Endothelial cell of umbilical vein (primary cell): Measurements from ENCODE around the gene MEOX1. TPM values are rescaled to one million over a fixed set of nuclear protein-coding genes. Genes with fewer than 3 reads are reported as not detected.

ENCODE experiments used
- BruUV-seq: library from RNA; stranded (reverse); fragments of 400-500 nt; replicated peaks from 2 replicates; lab custom pipeline; 2021; lab: Mats Ljungman, UMichigan
- CTCF ChIA-PET: fragments of 300-600, 350-600 bp; sonication (Branson Sonifier 250); formaldehyde crosslinking; loops from one replicate; lab custom pipeline; 2021; ENCODE audit warnings: antibody characterized with exemption, inconsistent platforms; lab: Charles Lee
- POLR2A ChIA-PET: fragments of 300-600, 350-600 bp; sonication (Branson Sonifier 250); formaldehyde crosslinking; loops from one replicate; lab custom pipeline; 2021; ENCODE audit warnings: antibody characterized with exemption, inconsistent platforms; lab: Charles Lee
- DNase-seq: peaks from one replicate; pipeline ENCODE4 v3.0.0-alpha.2; 2011; ENCODE audit warnings: low read depth, low spot score
- FAIRE-seq: peaks from 2 replicates; lab custom pipeline; 2011; peaks lifted over from hg19 to GRCh38; lab: Jason Lieb, UNC
- H2AFZ ChIP-seq: 2 replicates; pipeline ENCODE4 v1.6.0; 2012; ENCODE audit warnings: low read depth, low read length, control low read depth, inconsistent platforms
- H3K27ac ChIP-seq: 2 replicates; pipeline ENCODE4 v1.5.1; 2011; ENCODE audit warnings: low read depth, mild to moderate bottlenecking, control low read depth, low read length, moderate library complexity; ENCODE audit not compliant: insufficient read depth
- H3K27me3 ChIP-seq, 2 experiments: 2 replicates each; pipeline versions ENCODE4 v1.6.0 to v1.6.1; 2011; ENCODE audit warnings: low read length in 2 of 2, mixed read lengths in 1 of 2; ENCODE audit not compliant: control insufficient read depth in 2 of 2, insufficient read depth in 2 of 2
- H3K36me3 ChIP-seq, 2 experiments: 2 replicates in 1 of 2; 3 replicates in 1 of 2; pipeline ENCODE4 v1.5.1; 2011; ENCODE audit warnings: low read length in 2 of 2, mild to moderate bottlenecking in 1 of 2, moderate library complexity in 1 of 2; ENCODE audit not compliant: control insufficient read depth in 2 of 2, insufficient read depth in 2 of 2; ENCODE audit errors: extremely low read depth in 1 of 2
- H3K4me1 ChIP-seq: 3 replicates; pipeline ENCODE4 v1.5.1; 2011; ENCODE audit warnings: mild to moderate bottlenecking, low read length; ENCODE audit not compliant: control insufficient read depth, insufficient read depth; ENCODE audit errors: extremely low read depth
- H3K4me2 ChIP-seq: 2 replicates; pipeline ENCODE4 v1.6.1; 2011; ENCODE audit warnings: low read length, control low read depth, mixed read lengths; ENCODE audit not compliant: insufficient read depth
- H3K4me3 ChIP-seq, 3 experiments: fragments of 200-600 bp in 1 of 3; sonication (generic), shearing (Covaris generic) in 1 of 3; replicated peaks in 1 of 3; 2 replicates each; pipeline ENCODE4 v1.5.1; 2011 to 2016; ENCODE audit warnings: control low read depth in 3 of 3, low read length in 3 of 3, mild to moderate bottlenecking in 2 of 3, inconsistent platforms in 1 of 3, low read depth in 1 of 3, moderate library complexity in 1 of 3; ENCODE audit not compliant: insufficient read depth in 1 of 3
- H3K79me2 ChIP-seq: 2 replicates; pipeline ENCODE4 v1.6.0; 2012; ENCODE audit warnings: low read length, inconsistent platforms; ENCODE audit not compliant: control insufficient read depth, insufficient read depth
- H3K9ac ChIP-seq: replicated peaks from 2 replicates; pipeline ENCODE3; 2011; ENCODE audit warnings: low read length, control low read depth; ENCODE audit not compliant: insufficient read depth; ENCODE audit errors: extremely low read depth
- H3K9me1 ChIP-seq: replicated peaks from 3 replicates; pipeline ENCODE4 v1.6.0; 2011; ENCODE audit warnings: mild to moderate bottlenecking, low read length; ENCODE audit not compliant: control insufficient read depth, insufficient read depth; ENCODE audit errors: extremely low read depth
- H3K9me3 ChIP-seq: replicated peaks from 2 replicates; pipeline ENCODE4 v1.5.1; 2012; ENCODE audit warnings: low read length, inconsistent platforms; ENCODE audit not compliant: control insufficient read depth, insufficient read depth
- H4K20me1 ChIP-seq: replicated peaks from 2 replicates; pipeline ENCODE3; 2011; ENCODE audit warnings: mild to moderate bottlenecking, low read length; ENCODE audit not compliant: control insufficient read depth, insufficient read depth; ENCODE audit errors: extremely low read depth
- CTCF ChIP-seq, 2 donors: IDR thresholded peaks; 1 replicate in 1 of 2; 2 replicates in 1 of 2; pipeline ENCODE4 v1.5.1; 2011; ENCODE audit warnings: low read length in 2 of 2, mild to moderate bottlenecking in 2 of 2, moderate library complexity in 2 of 2, control low read depth in 1 of 2, inconsistent platforms in 1 of 2, low read depth in 1 of 2; ENCODE audit not compliant: insufficient read depth in 1 of 2; ENCODE audit errors: extremely low read depth in 1 of 2
- FOS ChIP-seq: IDR thresholded peaks from 2 replicates; pipeline ENCODE4 v1.6.1; 2011; ENCODE audit warnings: mild to moderate bottlenecking, low read length, moderate library complexity, borderline replicate concordance; ENCODE audit not compliant: insufficient read depth
- GATA2 ChIP-seq: IDR thresholded peaks from 2 replicates; pipeline ENCODE4 v1.7.0; 2011; ENCODE audit warnings: low read depth, mild to moderate bottlenecking, moderate library complexity, mixed read lengths, low read length; ENCODE audit not compliant: insufficient read length, insufficient read depth
- JUN ChIP-seq: IDR thresholded peaks from 2 replicates; pipeline ENCODE4 v1.6.1; 2011; ENCODE audit warnings: borderline replicate concordance, low read depth; ENCODE audit not compliant: insufficient read length, insufficient read depth
- MAX ChIP-seq: IDR thresholded peaks from 2 replicates; pipeline ENCODE4 v1.6.1; 2011; ENCODE audit not compliant: insufficient read depth, insufficient read length
- MYC ChIP-seq: IDR thresholded peaks from one replicate; pipeline ENCODE4 v1.6.1; 2011; ENCODE audit warnings: mild to moderate bottlenecking, low read depth, low read length
- POLR2A ChIP-seq: IDR thresholded peaks from 2 replicates; pipeline ENCODE4 v1.6.1; 2012; ENCODE audit warnings: low read depth, mild to moderate bottlenecking, control low read depth, low read length
- POLR2AphosphoS5 ChIP-seq: IDR thresholded peaks from 2 replicates; pipeline ENCODE4 v1.6.1; 2012; ENCODE audit warnings: low read depth, mild to moderate bottlenecking, control low read depth, low read length, moderate library complexity; ENCODE audit not compliant: insufficient read depth
- dilution Hi-C: fragments of 300-500 bp; cut with MboI; formaldehyde crosslinking; loops from one replicate; pipeline ENCODE4 v1.15.0; 2019; ENCODE audit warnings: low sequenced_read_pairs; ENCODE audit not compliant: extremely low pct_ligation_motif_present
- intact Hi-C: fragments of 100-400 bp; cut with micrococcal nuclease; formaldehyde crosslinking; loops from one replicate; pipeline ENCODE4 v1.10.0; 2022
- polyA plus RNA-seq, 4 experiments: library from polyadenylated mRNA; depleted of rRNA in 3 of 4; stranded (reverse) in 3 of 4; unstranded in 1 of 4; fragments of >200 nt; gene quantifications; 2 replicates each; pipeline versions ENCODE4 v1.2.1 to v1.2.3, GENCODE V29; 2011 to 2012; ENCODE audit warnings: missing spikeins in 1 of 4
- total RNA-seq: library from RNA; stranded (reverse); gene quantifications from 2 replicates; pipeline ENCODE4 v1.2.3, GENCODE V29; 2021

MEOX1 gene
- total and polyA plus RNA-seq, 2 donors (not counting 3 experiments of a cell fraction or from before 2014, with no cell fraction given), result 0.06 TPM; not detected in 1

- no peaks in the 10 kb centered on the region for H3K9me3 ChIP-seq
- intact Hi-C loops, result loop anchor here (1.0 to 2.0 kb wide), 3 partner anchors 26 to 153 kb away; partner anchors contain the start of gene CD300LG
- H3K79me2 ChIP-seq, result no peaks in the 10 kb centered on the region
- H3K27ac ChIP-seq, result no peak overlapping the region
- DNase-seq, result peak; percentile 76
- no peaks in the 10 kb centered on the region for H3K9me1 ChIP-seq
- peak; percentile 91 for FAIRE-seq
- no peak overlapping the region for H3K4me2 ChIP-seq
- POLR2A ChIA-PET, result no interaction called here
- no peaks in the 10 kb centered on the region for H3K36me3 ChIP-seq
- H4K20me1 ChIP-seq, result no peaks in the 10 kb centered on the region
- dilution Hi-C loops, result no loop called here
- no peak overlapping the region for H2AFZ ChIP-seq
- no peak overlapping the region for H3K4me3 ChIP-seq
- CTCF ChIA-PET, result interaction anchor here (0.7 to 11.3 kb wide), 19 partner anchors 9 to 176 kb away, joined by 3 to 414 read pairs (median 4); partner anchors contain the start of gene SOST
- no peaks in the 10 kb centered on the region for H3K27me3 ChIP-seq
- no peaks in the 10 kb centered on the region for H3K4me1 ChIP-seq
- BruUV-seq, result no TSS peak
- H3K9ac ChIP-seq, result no peak overlapping the region
- TF ChIP-seq FOS, result no peak
- peak; percentile 83 to 84 for TF ChIP-seq CTCF (IDR thresholded peaks at IDR 0.05; ENCODE audit: extremely low read depth in 1 of 2, insufficient read depth in 1 of 2, low read depth in 1 of 2, low read length in 2 of 2)
Observed at GRCh38 chr17:43694081-43694870, 32.6 kb upstream of the MEOX1 start.

GRCh38 chr17:43691317-43691693 lies 29.6 kb upstream of the MEOX1 start:
- H3K4me3 ChIP-seq, result no peak overlapping the region
- no peaks in the 10 kb centered on the region for H3K9me1 ChIP-seq
- FAIRE-seq (no peak), DNase-seq (no peak)
- ChIA-PET POLR2A (no interaction called here), CTCF (interaction anchor here (1.1 to 11.3 kb wide), 4 partner anchors 16 to 99 kb away, joined by 3 to 414 read pairs (median 30); partner anchors contain the start of gene SOST)
- no peaks in the 10 kb centered on the region for H4K20me1 ChIP-seq
- no peak overlapping the region for H3K4me2 ChIP-seq
- no peaks in the 10 kb centered on the region for H3K36me3 ChIP-seq
- no peaks in the 10 kb centered on the region for H3K4me1 ChIP-seq
- no peak for TF ChIP-seq MYC
- TF ChIP-seq POLR2A, result no peak
- TF ChIP-seq JUN, result no peak
- no peak for TF ChIP-seq FOS
- TF ChIP-seq GATA2, result no peak
- TF ChIP-seq CTCF (IDR thresholded peaks at IDR 0.05; ENCODE audit: extremely low read depth in 1 of 2, insufficient read depth in 1 of 2, low read depth in 1 of 2, low read length in 2 of 2), result no peak
- TF ChIP-seq POLR2AphosphoS5, result no peak
- TF ChIP-seq MAX, result no peak
- no peaks in the 10 kb centered on the region for H3K9me3 ChIP-seq
- BruUV-seq, result no TSS peak
- dilution Hi-C loops (no loop called here), intact Hi-C loops (no loop called here)
- H3K27me3 ChIP-seq, result no peaks in the 10 kb centered on the region
- H3K79me2 ChIP-seq, result no peaks in the 10 kb centered on the region
- H3K27ac ChIP-seq, result no peak overlapping the region
- no peak overlapping the region for H3K9ac ChIP-seq
- no peak overlapping the region for H2AFZ ChIP-seq
